Measurements from ENCODE around the gene CRADD.
"Not testable (repeated sequence)": the region's sequence is repeated elsewhere in the genome, so short reads cannot be mapped to it uniquely, and the experiment has no call there.

Gene CRADD

GRCh38 chr12:93789767-93790166 lies 112.6 kb downstream of the CRADD start:
- no peak for DNase-seq

DNA sequence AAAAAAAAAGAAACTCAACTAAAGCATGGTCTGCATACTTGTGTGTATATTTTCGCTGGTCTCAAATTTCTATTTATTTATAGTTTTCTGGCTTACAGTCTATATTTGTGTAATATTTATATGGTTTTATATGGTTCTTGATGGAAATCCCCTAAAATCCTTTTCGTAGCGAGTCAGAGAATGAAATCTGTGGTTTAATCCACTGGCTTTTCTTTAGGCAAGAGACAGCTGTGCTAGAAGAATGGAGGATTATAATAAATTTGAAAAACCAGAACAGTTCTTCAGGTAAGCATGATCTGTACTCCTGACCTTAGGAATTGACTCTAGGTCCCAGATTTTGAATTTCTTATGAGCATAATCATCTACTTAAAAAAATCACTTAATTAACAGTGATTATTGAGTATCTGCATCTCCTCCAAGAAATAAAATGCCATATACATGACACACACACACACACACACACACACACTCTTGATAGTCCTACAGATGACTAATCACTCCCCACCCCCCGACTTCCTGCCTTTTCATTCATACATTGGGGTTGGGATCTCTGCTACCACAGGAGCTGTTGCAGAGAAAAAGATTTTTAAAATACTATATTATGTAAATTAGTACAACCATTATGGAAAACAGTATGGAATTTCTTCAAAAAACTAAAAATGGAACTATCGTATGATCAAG lies 113.4 kb downstream of the CRADD start:
- no peak for DNase-seq

- DNase-seq, result no peak
Measured at GRCh38 chr12:93793007-93793406, 115.8 kb downstream of the CRADD start.

GRCh38 chr12:93793983-93794382 lies 116.8 kb downstream of the CRADD start:
- no peak for DNase-seq

- DNase-seq, result no peak
Measured at GRCh38 chr12:93794738-93795137, 117.6 kb downstream of the CRADD start.

DNA sequence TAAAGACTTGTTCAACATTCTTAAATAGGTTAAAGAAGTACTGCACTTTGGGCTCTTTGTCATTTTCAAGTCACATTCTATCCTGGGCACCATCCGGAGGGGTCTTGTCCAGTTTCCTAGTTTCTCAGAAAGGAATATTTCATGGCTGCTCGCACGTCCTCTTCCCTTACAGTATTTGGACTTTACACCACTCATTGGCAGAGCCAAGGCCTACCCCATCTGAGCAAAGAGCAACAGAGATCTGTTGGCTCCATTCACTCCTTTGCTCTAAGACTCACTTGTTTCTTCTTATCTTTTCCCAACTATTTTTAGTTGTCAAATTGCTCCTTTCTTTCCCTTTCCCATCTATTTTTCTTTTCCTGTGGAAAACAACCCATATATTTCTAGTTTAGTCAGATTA lies 118.2 kb downstream of the CRADD start:
- DNase-seq, result no peak

DNA sequence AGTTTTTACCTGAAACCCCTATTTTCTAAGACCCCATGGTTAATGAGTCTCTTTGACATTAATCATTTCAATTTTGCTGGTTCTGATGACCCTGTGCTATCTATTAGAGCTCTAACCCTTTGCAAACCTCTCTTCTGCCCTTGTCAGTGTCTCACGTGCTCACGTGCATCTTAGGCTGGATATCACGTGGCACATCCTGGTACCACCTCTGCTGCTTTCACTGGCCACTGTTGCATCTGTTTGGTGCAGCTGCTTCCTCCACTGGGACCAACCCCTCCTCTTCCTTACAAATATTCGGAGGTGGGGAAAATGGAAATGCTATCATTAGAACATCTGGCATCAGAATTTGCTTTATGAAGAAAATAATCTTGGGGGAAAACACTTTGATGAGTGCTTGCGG lies 119.6 kb downstream of the CRADD start:
- DNase-seq, result no peak

GRCh38 chr12:93798279-93799151 lies 121.3 kb downstream of the CRADD start:
- peak; percentile 64 for DNase-seq

DNA sequence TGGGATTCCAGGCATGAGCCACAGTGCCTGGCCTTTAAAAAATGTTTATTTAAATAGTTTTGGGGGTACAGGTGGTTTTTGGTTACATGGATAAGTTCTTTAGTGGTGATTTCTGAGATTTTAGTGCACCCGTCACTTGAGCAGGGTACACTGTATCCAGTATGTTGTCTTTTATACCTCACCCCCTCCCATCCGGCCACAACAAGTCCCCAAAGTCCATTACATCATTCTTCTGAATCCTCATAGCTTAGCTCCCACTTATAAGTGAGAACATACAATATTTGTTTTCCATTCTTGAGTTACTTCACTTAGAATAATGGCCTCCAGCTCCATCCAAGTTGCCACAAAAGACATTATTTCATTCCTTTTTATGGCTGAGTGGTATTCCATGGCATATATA lies 124.5 kb downstream of the CRADD start:
- not testable (repeated sequence) for DNase-seq

DNA sequence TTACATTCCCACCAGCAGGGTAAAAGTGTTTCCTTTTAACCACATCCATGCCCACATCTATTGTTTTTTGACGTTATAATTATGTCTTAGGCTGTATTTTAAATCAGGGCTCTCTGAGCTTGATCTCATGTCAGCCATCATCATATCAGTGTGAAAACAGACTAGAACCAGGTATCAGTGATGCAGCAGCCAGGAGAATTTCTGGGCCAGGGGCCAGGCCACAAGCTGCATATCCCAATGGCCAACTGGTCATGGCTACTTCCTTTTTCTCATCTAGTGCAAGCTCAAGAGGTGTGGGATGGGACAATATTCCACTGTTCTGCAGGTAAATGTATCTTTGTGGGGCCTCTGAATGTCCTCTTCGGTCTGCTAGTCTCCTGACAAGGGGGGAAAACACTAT lies 125.1 kb downstream of the CRADD start:
- DNase-seq, result no peak

DNA sequence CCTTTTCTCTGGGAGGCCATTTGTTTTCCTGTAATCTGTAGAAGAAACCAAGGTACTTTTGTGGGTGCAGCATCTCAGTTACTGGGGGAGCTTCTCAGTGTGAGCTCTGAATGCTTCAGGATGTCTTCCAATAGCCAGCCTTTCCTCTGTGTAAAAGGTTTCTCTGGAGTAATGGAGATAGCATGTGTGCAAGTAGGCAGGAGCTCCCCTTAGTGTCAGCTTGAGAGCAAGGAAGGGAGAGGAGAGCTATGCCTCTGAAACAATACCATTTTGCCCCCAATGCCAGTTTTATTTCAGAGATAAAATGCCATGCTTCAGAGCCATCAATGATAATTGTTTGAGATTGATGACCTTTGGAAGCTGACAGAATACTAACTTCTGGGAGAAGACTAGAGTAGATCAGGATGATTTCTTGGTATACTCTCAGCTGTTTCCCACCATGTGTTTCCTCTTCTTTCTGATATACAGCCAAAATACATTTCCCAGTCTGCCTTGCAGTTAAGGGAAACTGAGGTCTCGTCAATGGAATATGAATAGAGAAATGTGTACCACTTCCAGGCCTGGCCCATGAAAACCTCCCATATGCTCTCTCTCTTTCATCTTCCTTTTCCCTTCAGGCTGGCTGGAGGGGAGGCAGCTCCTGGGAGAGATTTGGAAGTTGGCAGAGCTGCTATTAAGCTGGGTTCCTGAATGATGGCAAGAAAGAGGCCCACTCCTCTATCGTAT lies 125.7 kb downstream of the CRADD start:
- DNase-seq, result no peak

GRCh38 chr12:93803424-93803807 lies 126.2 kb downstream of the CRADD start:
- no peak for DNase-seq

- no peak for DNase-seq
Measured at GRCh38 chr12:93804392-93805179, 127.4 kb downstream of the CRADD start.

DNA sequence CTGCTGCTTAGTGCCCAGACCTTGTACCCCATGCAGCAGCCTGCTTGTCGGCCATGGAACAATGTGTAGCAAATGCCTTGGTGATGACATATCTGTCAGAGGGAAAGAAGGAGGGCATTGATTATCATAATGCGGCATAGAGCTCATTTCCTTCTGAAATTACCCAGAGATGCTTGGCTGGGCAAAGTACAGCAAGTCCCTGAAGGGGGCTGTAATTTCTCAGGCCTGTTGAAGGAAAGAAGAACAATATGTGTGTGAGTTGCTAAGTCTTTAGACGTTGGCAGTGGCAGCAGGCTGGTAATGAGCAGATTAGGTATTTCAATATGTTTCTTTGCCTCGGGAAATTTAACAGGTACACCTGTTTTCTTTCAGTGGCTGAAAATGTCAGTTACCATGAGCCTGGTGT lies 128.6 kb downstream of the CRADD start:
- no peak for DNase-seq

DNA sequence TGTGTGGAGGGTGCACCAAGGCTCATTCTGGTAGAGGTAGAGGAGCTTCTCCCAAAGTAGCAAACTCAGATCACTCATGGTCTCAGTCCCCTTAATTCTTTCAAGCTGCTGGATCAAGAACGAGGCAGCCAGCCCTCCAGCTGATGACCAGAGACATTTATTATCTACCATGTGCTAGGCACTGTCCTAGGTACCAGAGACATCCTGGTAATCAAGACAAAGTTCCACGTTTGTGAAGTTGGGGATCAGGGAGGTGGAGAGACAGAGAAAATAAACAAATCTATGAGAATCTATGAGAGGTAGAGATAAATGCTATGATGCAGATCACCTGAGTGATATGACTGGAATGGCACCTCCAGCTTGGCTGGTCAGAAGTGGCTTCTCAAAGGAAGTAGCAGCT lies 130.2 kb downstream of the CRADD start:
- DNase-seq, result no peak

DNA sequence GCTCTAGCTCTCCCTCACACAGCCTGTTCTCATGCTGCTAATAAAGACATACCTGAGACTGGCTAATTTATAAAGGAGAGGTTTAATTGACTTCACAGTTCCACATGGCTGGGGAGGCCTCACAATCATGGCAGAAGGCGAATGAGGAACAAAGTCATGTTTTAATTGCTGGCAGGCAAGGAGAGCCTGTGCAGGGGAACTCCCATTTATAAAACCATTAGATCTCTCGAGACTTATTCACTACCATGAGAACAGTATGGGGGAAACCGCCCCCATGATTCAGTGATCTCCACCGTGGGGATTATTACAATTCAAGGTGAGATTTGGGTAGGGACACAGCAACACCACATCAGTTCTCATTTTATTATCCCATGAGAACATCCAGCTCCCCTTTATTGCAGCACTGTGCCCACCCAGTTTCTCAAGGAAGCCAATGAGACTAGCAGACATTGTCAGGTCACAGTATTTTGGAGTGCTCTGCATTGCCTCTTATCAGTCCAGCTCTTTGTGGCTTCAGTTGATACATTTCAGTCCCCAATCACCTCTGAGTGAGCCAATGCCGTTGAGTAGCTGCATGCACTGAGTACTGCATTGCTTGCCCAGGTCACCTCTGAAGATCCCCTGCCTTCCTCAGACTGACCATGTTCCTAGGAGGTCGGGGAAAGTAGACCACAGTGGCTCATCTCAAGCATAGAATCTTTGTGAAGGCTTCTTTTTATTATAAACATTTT lies 131.2 kb downstream of the CRADD start:
- DNase-seq, result no peak

DNA sequence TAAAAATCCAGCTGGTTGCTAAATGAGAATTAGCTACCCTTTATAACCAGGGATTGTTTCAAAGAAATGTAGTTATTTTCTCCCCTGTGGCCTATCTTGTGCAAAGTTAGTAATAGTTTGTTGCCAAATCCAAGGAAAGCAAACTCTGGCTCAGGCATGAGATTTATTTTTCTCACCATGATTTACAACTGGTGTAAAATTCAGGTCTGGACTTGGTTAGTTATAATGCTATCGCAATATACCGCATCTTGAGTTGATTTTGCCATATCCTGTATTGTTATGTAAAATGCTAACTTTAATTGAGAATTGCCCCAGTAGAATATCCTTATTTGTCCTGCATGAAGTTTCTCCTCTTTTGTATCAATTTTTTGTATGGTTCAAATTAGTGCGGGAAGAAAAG lies 135.5 kb downstream of the CRADD start:
- DNase-seq, result no peak

DNA sequence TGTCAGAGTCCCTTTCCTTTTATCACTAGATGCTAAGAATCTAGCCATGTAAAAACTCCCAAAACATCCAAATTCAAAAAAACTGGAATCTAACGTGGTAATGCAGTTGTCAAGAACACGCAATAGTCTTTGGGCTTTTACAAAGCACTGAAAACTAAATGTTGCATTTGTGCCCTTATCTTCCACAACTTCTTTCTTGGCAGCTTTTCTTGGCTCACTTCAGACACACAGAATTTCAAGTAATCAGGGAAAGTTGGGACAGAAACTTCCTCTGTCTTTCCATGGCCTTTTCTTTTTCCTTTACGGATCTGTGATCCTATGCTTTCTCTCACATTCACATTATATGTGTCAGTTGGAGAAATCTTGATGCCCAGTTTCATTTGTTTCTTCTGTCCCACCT lies 136.0 kb downstream of the CRADD start:
- no peak for DNase-seq

- DNase-seq, result no peak
Measured at GRCh38 chr12:93813972-93814821, 137.0 kb downstream of the CRADD start.

DNA sequence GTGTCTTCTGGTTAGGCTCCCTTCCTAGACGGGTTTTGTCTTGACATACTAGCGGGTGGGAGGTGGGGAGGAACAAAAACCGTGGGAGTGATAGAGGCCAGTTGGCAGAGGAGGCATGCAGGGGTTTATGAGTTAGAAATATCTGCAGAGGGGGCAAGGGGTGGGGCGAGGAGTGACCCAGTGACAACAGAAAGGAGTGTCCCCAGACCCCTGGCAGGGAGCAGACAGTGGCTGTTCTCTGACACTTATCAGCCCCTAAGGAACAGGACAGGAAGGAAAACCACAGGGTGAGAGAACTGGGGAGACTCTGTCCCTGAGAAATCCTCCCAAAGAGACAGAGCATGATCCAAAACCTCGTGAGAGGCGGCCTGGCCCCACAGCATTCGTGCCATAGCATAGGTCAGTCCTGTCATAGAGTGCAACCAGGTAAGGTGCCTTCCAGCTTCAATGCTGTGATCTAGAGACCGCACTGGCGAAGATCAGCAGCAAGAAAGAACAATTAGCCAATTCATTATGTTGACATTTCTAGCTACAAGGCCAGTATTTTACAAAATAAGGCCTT lies 141.4 kb downstream of the CRADD start:
- DNase-seq, result no peak

DNA sequence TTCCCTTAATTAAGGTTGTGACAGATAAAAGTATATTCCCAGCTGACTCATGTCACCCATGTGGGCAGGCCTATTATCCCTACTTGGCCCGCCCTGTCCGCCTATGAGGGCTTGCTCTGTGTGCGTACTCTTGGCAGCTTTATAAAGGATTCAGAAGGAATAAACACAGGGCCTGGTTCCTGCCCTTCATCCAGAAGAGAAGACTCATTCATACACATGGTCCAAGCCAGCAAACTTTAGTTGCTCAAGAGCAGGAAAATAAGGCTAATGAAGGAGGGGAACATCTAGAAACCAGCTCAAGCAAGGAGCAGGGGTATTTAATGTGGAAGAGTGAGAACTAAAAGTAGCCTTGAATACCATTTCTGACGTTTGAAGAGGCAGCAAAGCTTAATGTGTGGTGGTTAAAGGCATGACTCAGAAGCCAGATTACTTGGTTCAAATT lies 141.9 kb downstream of the CRADD start:
- no peak for DNase-seq

Measured in NCI-H510A treated with DMSO at 0.1 percent for 48 hours (cell line).